ENCODE results near the gene R3HCC1L.

DNA sequence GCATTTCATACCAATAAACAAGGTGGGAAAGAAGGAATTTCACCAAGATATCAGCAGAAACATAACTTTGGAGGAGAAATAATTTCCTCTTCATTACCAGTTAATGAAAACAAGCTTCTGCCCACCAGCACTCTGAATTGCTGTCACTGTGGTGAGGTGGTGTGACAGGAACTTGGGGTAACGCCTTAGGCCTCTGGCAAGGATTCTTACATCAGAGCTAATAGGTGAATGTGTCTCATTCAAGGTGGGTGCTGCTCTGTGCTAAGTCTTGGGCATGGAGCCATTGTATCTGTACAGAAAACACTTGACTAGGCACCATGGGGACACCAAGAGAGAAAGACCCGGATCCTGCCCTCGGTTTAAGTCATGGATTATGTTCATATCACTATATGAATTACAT is 141.9 kb downstream of the R3HCC1L start:
- TF ChIP-seq, protein P1, sequence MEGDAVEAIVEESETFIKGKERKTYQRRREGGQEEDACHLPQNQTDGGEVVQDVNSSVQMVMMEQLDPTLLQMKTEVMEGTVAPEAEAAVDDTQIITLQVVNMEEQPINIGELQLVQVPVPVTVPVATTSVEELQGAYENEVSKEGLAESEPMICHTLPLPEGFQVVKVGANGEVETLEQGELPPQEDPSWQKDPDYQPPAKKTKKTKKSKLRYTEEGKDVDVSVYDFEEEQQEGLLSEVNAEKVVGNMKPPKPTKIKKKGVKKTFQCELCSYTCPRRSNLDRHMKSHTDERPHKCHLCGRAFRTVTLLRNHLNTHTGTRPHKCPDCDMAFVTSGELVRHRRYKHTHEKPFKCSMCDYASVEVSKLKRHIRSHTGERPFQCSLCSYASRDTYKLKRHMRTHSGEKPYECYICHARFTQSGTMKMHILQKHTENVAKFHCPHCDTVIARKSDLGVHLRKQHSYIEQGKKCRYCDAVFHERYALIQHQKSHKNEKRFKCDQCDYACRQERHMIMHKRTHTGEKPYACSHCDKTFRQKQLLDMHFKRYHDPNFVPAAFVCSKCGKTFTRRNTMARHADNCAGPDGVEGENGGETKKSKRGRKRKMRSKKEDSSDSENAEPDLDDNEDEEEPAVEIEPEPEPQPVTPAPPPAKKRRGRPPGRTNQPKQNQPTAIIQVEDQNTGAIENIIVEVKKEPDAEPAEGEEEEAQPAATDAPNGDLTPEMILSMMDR (IDR thresholded peaks at IDR 0.05; ENCODE audit: poor library complexity) = no peak
- TF ChIP-seq EZH2 (IDR thresholded peaks at IDR 0.05; ENCODE audit: borderline replicate concordance) (no peak), EZH2phosphoT487 (IDR thresholded peaks at IDR 0.05; ENCODE audit: low read depth, severe bottlenecking, unreplicated experiment) (no peak)
